GM12878 (cell line): ENCODE data around the gene CTIF. TPM values are rescaled to one million over a fixed set of nuclear protein-coding genes. Genes with fewer than 3 reads are reported as not detected.

Experiments used
- ATAC-seq: fragments of 200-7000 bp; cut with Tn5 transposase; 3 replicates; pipeline ENCODE4 v1.9.1; 2020; ENCODE audit warnings: mild to moderate bottlenecking, moderate library complexity
- BruUV-seq: library from RNA; stranded (reverse); fragments of 400-500 nt; replicated peaks from 2 replicates; lab custom pipeline; 2021; lab: Mats Ljungman, UMichigan
- CTCF ChIA-PET: fragments of 300-600 bp; sonication (Branson Sonifier 250); formaldehyde crosslinking; extraction: SDS; loops from one replicate; lab custom pipeline; 2021; ENCODE audit warnings: inconsistent platforms; lab: Yijun Ruan, JAX
- POLR2A ChIA-PET: fragments of 350-600 bp; formaldehyde crosslinking; extraction: SDS; loops from one replicate; lab custom pipeline; 2021; ENCODE audit warnings: inconsistent platforms; lab: Charles Lee
- RAD21 ChIA-PET: fragments of 300-600 bp; sonication (Branson Sonifier 250); formaldehyde crosslinking; loops from one replicate; lab custom pipeline; 2023; ENCODE audit warnings: antibody characterized with exemption; ENCODE audit not compliant: unreplicated experiment; lab: Charles Lee
- SMC1A ChIA-PET: fragments of 300-600 bp; sonication (Branson Sonifier 250); formaldehyde crosslinking; loops from one replicate; lab custom pipeline; 2023; ENCODE audit not compliant: unreplicated experiment, uncharacterized antibody; lab: Charles Lee
- DNase-seq: peaks from one replicate; pipeline ENCODE4 v3.0.0-alpha.2; 2011; ENCODE audit warnings: low read depth, low spot score
- FAIRE-seq: peaks from 3 replicates; lab custom pipeline; 2011; peaks lifted over from hg19 to GRCh38; lab: Jason Lieb, UNC
- H2AFZ ChIP-seq: 2 replicates; pipeline ENCODE4 v1.6.0; 2011; ENCODE audit warnings: low read depth, low read length, control low read depth; ENCODE audit not compliant: control insufficient read depth
- H3K27ac ChIP-seq: 2 replicates; pipeline ENCODE4 v1.5.1; 2011; ENCODE audit warnings: control low read depth; ENCODE audit not compliant: control insufficient read depth, insufficient read depth
- H3K27me3 ChIP-seq, 2 experiments: replicated peaks in 1 of 2; 2 replicates each; pipeline versions ENCODE4 v1.6.0 to v1.6.1; 2011; ENCODE audit warnings: low read length in 1 of 2; ENCODE audit not compliant: control insufficient read depth in 2 of 2, insufficient read depth in 2 of 2
- H3K36me3 ChIP-seq, 2 experiments: 2 replicates each; pipeline ENCODE4 v1.5.1; 2011; ENCODE audit warnings: low read length in 1 of 2; ENCODE audit not compliant: control insufficient read depth in 2 of 2, insufficient read depth in 2 of 2
- H3K4me1 ChIP-seq: 2 replicates; pipeline ENCODE4 v1.6.1; 2011; ENCODE audit warnings: mild to moderate bottlenecking, low read length, moderate library complexity, mixed read lengths; ENCODE audit not compliant: control insufficient read depth, insufficient read depth
- H3K4me2 ChIP-seq: 2 replicates; pipeline ENCODE4 v1.6.0; 2011; ENCODE audit warnings: control low read depth; ENCODE audit not compliant: control insufficient read depth, insufficient read depth
- H3K4me3 ChIP-seq: fragments of 200-600 bp; sonication (generic); 2 replicates; pipeline ENCODE4 v1.5.1; 2016
- H3K79me2 ChIP-seq: 2 replicates; pipeline ENCODE4 v1.6.0; 2011; ENCODE audit warnings: low read length; ENCODE audit not compliant: control insufficient read depth, insufficient read depth
- H3K9ac ChIP-seq: 2 replicates; pipeline ENCODE4 v1.8.0; 2011; ENCODE audit warnings: low read length, control low read depth, mixed read lengths; ENCODE audit not compliant: control insufficient read depth, insufficient read depth
- H3K9me3 ChIP-seq: replicated peaks from 3 replicates; pipeline ENCODE4 v1.5.1; 2011; ENCODE audit warnings: mild to moderate bottlenecking, low read length; ENCODE audit not compliant: control insufficient read depth, insufficient read depth
- H4K20me1 ChIP-seq: 2 replicates; pipeline ENCODE4 v1.6.0; 2011; ENCODE audit not compliant: control insufficient read depth, insufficient read depth
- BHLHE40 ChIP-seq, 2 experiments: fragments of 450-650 bp in 1 of 2; IDR thresholded peaks; 2 replicates each; pipeline ENCODE4 v1.6.1; 2011 to 2017; ENCODE audit warnings: low read depth in 2 of 2, borderline replicate concordance in 1 of 2, improper control_type of control experiment in 1 of 2, low read length in 1 of 2, mild to moderate bottlenecking in 1 of 2
- BMI1 ChIP-seq: fragments of 450-650 bp; IDR thresholded peaks from 2 replicates; pipeline ENCODE4 v1.6.1; 2016; ENCODE audit warnings: mild to moderate bottlenecking, moderate library complexity, borderline replicate concordance
- DPF2 ChIP-seq: fragments of 450-650 bp; IDR thresholded peaks from 2 replicates; pipeline ENCODE4 v1.6.1; 2017; ENCODE audit warnings: mild to moderate bottlenecking
- EED ChIP-seq: sonication (generic); IDR thresholded peaks from 2 replicates; pipeline ENCODE4 v1.6.1; 2016; ENCODE audit warnings: antibody characterized with exemption, low read depth
- ESRRA ChIP-seq: IDR thresholded peaks from 2 replicates; pipeline ENCODE4 v1.6.1; 2012; ENCODE audit warnings: mild to moderate bottlenecking, low read length, improper control_type of control experiment
- EZH2 ChIP-seq: IDR thresholded peaks from 2 replicates; pipeline ENCODE4 v1.6.1; 2012; ENCODE audit warnings: low read depth, mild to moderate bottlenecking, control low read depth, inconsistent platforms, low read length, borderline replicate concordance; ENCODE audit not compliant: control insufficient read depth
- IKZF1 ChIP-seq: fragments of 450-650 bp; conservative IDR thresholded peaks from 2 replicates; pipeline ENCODE4 v1.6.1; 2017; ENCODE audit warnings: antibody characterized with exemption, mild to moderate bottlenecking
- MTA2 ChIP-seq: fragments of 450-650 bp; IDR thresholded peaks from 2 replicates; pipeline ENCODE4 v1.6.1; 2016; ENCODE audit warnings: low read depth, mild to moderate bottlenecking, moderate library complexity
- PAX5 ChIP-seq: IDR thresholded peaks from 2 replicates; pipeline ENCODE4 v1.6.1; 2011; ENCODE audit warnings: low read depth, low read length, borderline replicate concordance
- PAX8 ChIP-seq: fragments of 450-650 bp; IDR thresholded peaks from 2 replicates; pipeline ENCODE4 v1.6.1; 2017; ENCODE audit warnings: mild to moderate bottlenecking, moderate library complexity
- POLR2AphosphoS2 ChIP-seq: IDR thresholded peaks from 2 replicates; pipeline ENCODE4 v1.6.1; 2011; ENCODE audit warnings: low read depth, mild to moderate bottlenecking, low read length, improper control_type of control experiment, moderate library complexity
- TAF1 ChIP-seq: IDR thresholded peaks from 2 replicates; pipeline ENCODE4 v1.6.1; 2011; ENCODE audit warnings: mild to moderate bottlenecking, low read depth, low read length, borderline replicate concordance
- TCF12 ChIP-seq: IDR thresholded peaks from 2 replicates; pipeline ENCODE4 v1.6.1; 2011; ENCODE audit warnings: low read depth, mild to moderate bottlenecking, low read length
- ZNF207 ChIP-seq: fragments of 450-650 bp; IDR thresholded peaks from 2 replicates; pipeline ENCODE4 v1.6.1; 2014; ENCODE audit warnings: antibody characterized with exemption, mild to moderate bottlenecking, borderline replicate concordance
- ZNF24 ChIP-seq: fragments of 450-650 bp; IDR thresholded peaks from 2 replicates; pipeline ENCODE4 v1.6.1; 2017; ENCODE audit warnings: antibody characterized with exemption, mild to moderate bottlenecking
- WGBS: methylation state at CpG from one replicate; pipeline ENCODE4 v1.1.6; 2016; ENCODE audit warnings: low lambda C conversion rate; ENCODE audit not compliant: insufficient replicate concordance, insufficient coverage; ENCODE audit errors: missing lambda C conversion rate; 5-methylcytosine and 5-hydroxymethylcytosine counted together
- in situ Hi-C: fragments of 300-500 bp; cut with MboI; formaldehyde crosslinking; loops from 9 replicates; pipeline ENCODE4 v1.14.3; 2018; ENCODE audit warnings: mixed read lengths
- intact Hi-C: fragments of 100-400 bp; cut with micrococcal nuclease; formaldehyde crosslinking; loops from one replicate; pipeline ENCODE4 v1.14.2; 2022; ENCODE audit not compliant: unreplicated experiment
- polyA plus RNA-seq, 11 experiments: library from polyadenylated mRNA; depleted of rRNA in 4 of 11; unstranded in 6 of 11; stranded (reverse) in 5 of 11; fragments of >200 nt; fragmentation: Nextera tagmentation in 4 of 11; fragmentation: Illumina TruSeq in 1 of 11; extraction: Ambion mirVana in 4 of 11; extraction: Trizol in 1 of 11; gene quantifications; 1 replicate in 1 of 11; 2 replicates in 10 of 11; pipeline versions ENCODE4 v1.2.1 to v1.2.3, GENCODE V29; 2011 to 2016; ENCODE audit warnings: inconsistent platforms in 2 of 11, missing spikeins in 2 of 11, low read depth in 1 of 11
- total RNA-seq, 4 experiments: library from RNA; depleted of rRNA in 3 of 4; stranded (reverse); fragments of >200 nt in 3 of 4; fragmentation: Illumina TruSeq in 1 of 4; extraction: Trizol in 1 of 4; gene quantifications; 2 replicates each; pipeline versions ENCODE4 v1.2.1 to v1.2.3, GENCODE V29; 2013 to 2021
- TF ChIP-seq, protein P1 (sequence below): IDR thresholded peaks from 2 replicates; pipeline ENCODE4 v1.6.1; 2012; ENCODE audit warnings: low read length, inconsistent platforms

CTIF gene
- total and polyA plus RNA-seq, 10 of the 15 experiments (the other 5 are each of a cell fraction or from before 2014, with no cell fraction given): 0.06 to 11.6 (median 2.5) TPM

DNA sequence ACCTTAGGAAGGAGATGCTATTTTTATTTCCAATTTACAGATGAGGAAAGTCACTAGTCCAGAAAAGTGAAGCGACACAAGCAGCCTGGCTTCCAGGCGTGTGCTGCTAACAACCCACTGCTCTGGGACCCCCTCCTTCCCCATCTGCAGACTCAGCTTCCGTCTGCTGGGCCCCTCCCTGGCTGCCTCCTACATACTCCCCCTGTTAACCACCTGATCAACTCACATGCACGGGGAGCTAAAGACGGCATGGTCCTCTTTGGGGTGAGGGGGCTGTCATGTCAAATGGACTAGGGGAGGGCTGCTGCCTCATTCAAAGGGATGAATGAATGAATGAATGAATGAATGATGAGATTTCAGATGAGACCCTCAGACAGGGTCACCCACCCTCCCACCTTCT is 184.2 kb downstream of the CTIF start:
- ATAC-seq (no peak), DNase-seq (no peak), FAIRE-seq (no peak)
- no peak overlapping the region for H3K4me2 ChIP-seq
- POLR2A ChIA-PET: interaction anchor here (0.8 to 1.6 kb wide), 4 partner anchors 8 to 160 kb away, joined by 3 to 5 read pairs (median 4); no protein-coding TSS in a partner anchor
- H3K36me3 ChIP-seq: no peaks in the 10 kb centered on the region
- SMC1A ChIA-PET: interaction anchor here (1.1 to 5.2 kb wide), 5 partner anchors 8 to 190 kb away, joined by 3 to 32 read pairs (median 4); no protein-coding TSS in a partner anchor
- H3K27ac ChIP-seq: no peak overlapping the region
- RAD21 ChIA-PET: interaction anchor here (0.9 to 2.5 kb wide), 4 partner anchors 11 to 112 kb away, joined by 3 to 13 read pairs (median 7); no protein-coding TSS in a partner anchor
- intact Hi-C loops: no loop called here
- WGBS: 74% methylated on average over 5 of the region's 5 CpGs
- H3K79me2 ChIP-seq: no peaks in the 10 kb centered on the region
- H4K20me1 ChIP-seq: no peaks in the 10 kb centered on the region
- H3K4me1 ChIP-seq: peaks cover 33% of the 10 kb centered on the region
- no peaks in the 10 kb centered on the region for H3K27me3 ChIP-seq
- peaks cover 13% of the 10 kb centered on the region; the same call in 2 of the 3 replicates for H3K9me3 ChIP-seq
- in situ Hi-C loops: no loop called here
- no TSS peak for BruUV-seq
- TF ChIP-seq ESRRA (no peak), ZNF24 (peak; percentile 82)
- H3K9ac ChIP-seq: no peak overlapping the region
- no peak overlapping the region for H3K4me3 ChIP-seq
- no peak overlapping the region for H2AFZ ChIP-seq
- CTCF ChIA-PET: interaction anchor here (1.7 kb wide), 1 partner anchor 11 kb away, joined by 5 read pairs; no protein-coding TSS in a partner anchor

DNA sequence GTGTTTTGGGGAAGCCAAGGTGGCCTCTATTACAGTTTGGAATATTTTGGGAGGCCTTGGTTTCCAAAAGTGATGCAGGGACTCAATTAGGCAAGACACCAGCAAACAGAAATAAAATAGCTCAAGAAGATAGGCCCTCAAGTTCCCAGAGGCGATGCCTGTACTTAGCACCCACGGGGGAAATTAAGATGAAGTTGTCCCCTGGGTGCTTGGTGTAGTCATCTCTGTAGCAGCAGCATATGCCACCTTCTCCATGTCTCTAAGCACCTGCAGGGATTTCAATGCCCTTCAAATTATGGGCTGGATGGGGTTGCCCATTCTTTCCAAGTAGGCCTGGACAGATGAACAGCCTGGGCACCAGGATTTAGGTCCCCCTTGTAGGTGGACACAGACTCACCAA is 185.0 kb downstream of the CTIF start:
- Histone ChIP-seq H3K4me1 (peaks cover 33% of the 10 kb centered on the region), H3K4me2 (no peak overlapping the region), H3K27ac (no peak overlapping the region), H3K9me3 (peaks cover 15% of the 10 kb centered on the region; the same call in 2 of the 3 replicates), H4K20me1 (no peaks in the 10 kb centered on the region), H3K27me3 (no peaks in the 10 kb centered on the region), H2AFZ (no peak overlapping the region), H3K36me3 (no peaks in the 10 kb centered on the region), H3K79me2 (no peaks in the 10 kb centered on the region), H3K4me3 (no peak overlapping the region), H3K9ac (no peak overlapping the region)
- intact Hi-C loops: loop anchor here (2.0 kb wide), 1 partner anchor 31 kb away; no protein-coding TSS in a partner anchor
- WGBS: 9% methylated on average over 2 of the region's 2 CpGs
- DNase-seq (peak; percentile 50), ATAC-seq (peak; percentile 89), FAIRE-seq (no peak)
- BruUV-seq: no TSS peak
- ChIA-PET POLR2A (interaction anchor here (0.6 to 1.6 kb wide), 5 partner anchors 8 to 759 kb away, joined by 3 to 5 read pairs (median 4); no protein-coding TSS in a partner anchor), RAD21 (interaction anchor here (0.8 to 2.5 kb wide), 8 partner anchors 9 to 111 kb away, joined by 3 to 13 read pairs (median 4); no protein-coding TSS in a partner anchor), CTCF (interaction anchor here (1.0 to 2.0 kb wide), 6 partner anchors 9 to 455 kb away, joined by 3 to 7 read pairs (median 4); no protein-coding TSS in a partner anchor), SMC1A (interaction anchor here (0.6 to 5.2 kb wide), 9 partner anchors 9 to 455 kb away, joined by 3 to 32 read pairs (median 3); no protein-coding TSS in a partner anchor)
- in situ Hi-C loops: no loop called here
- TF ChIP-seq PAX5: no peak
- TF ChIP-seq EED: 0 out of 2 replicates have a peak, but pooled peaks have one; percentile 20
- peak; percentile 74; the same call in 1 of the 2 replicates for TF ChIP-seq TCF12
- no peak for TF ChIP-seq BMI1
- peak; percentile 40; the same call in 1 of the 2 replicates for TF ChIP-seq MTA2
- no peak for TF ChIP-seq PAX8
- TF ChIP-seq ZNF207: no peak
- TF ChIP-seq IKZF1: peak; percentile 69
- TF ChIP-seq, protein P1, sequence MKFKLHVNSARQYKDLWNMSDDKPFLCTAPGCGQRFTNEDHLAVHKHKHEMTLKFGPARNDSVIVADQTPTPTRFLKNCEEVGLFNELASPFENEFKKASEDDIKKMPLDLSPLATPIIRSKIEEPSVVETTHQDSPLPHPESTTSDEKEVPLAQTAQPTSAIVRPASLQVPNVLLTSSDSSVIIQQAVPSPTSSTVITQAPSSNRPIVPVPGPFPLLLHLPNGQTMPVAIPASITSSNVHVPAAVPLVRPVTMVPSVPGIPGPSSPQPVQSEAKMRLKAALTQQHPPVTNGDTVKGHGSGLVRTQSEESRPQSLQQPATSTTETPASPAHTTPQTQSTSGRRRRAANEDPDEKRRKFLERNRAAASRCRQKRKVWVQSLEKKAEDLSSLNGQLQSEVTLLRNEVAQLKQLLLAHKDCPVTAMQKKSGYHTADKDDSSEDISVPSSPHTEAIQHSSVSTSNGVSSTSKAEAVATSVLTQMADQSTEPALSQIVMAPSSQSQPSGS: no peak
- TF ChIP-seq DPF2: 0 out of 2 replicates have a peak, but pooled peaks have one; percentile 32
- no peak for TF ChIP-seq POLR2AphosphoS2
- no peak for TF ChIP-seq TAF1
- TF ChIP-seq BHLHE40 (IDR thresholded peaks at IDR 0.05; ENCODE audit: borderline replicate concordance in 1 of 2, low read depth in 2 of 2, low read length in 1 of 2): peak in 1 of 2 experiments; percentile 26; a peak in 1 of 4 replicates
- TF ChIP-seq EZH2: no peak
